Measurements from ENCODE around the gene F2. TPM values are rescaled to one million over a fixed set of nuclear protein-coding genes. Genes with fewer than 3 reads are reported as not detected.

The F2 gene
- total and polyA plus RNA-seq, 2 experiments from 2014 or later, result not detected

GRCh38 chr11:46694607-46695006 is 24.4 kb upstream of the F2 start:
- Histone ChIP-seq H3K9ac (no peak overlapping the region), H3K79me2 (ENCODE audit: insufficient read depth) (peaks cover 73% of the 10 kb centered on the region), H3K9me2 (ENCODE audit: insufficient read depth) (no peaks in the 10 kb centered on the region), H3K4me1 (ENCODE audit: insufficient read depth) (peaks cover 25% of the 10 kb centered on the region), H3K27ac (no peak overlapping the region), H4K20me1 (ENCODE audit: insufficient read depth) (no peaks in the 10 kb centered on the region), H2AFZ (no peak overlapping the region), H3F3A (ENCODE audit: insufficient read depth) (peaks cover 7% of the 10 kb centered on the region; the same call in 1 of the 2 replicates), H3K4me3 (no peak overlapping the region), H3K9me3 (ENCODE audit: low read depth) (no peaks in the 10 kb centered on the region), H3K36me3 (ENCODE audit: low read depth) (peaks cover 11% of the 10 kb centered on the region; the same call in 1 of the 2 replicates), H3K27me3 (replicated peaks; ENCODE audit: insufficient read depth) (no peaks in the 10 kb centered on the region), H3K4me2 (ENCODE audit: unreplicated experiment) (no peak overlapping the region)
- TF ChIP-seq EZH2phosphoT487 (IDR thresholded peaks at IDR 0.05; ENCODE audit: insufficient read depth, low read depth), result no peak
- no peak for TF ChIP-seq EZH2 (IDR thresholded peaks at IDR 0.05; ENCODE audit: insufficient read depth, poor library complexity, severe bottlenecking)
- in situ Hi-C loops (cut with MboI), result no loop called here
- 80 to 87% methylated on average over 7 of the region's 7 CpGs for WGBS, 2 experiments (ENCODE audit: low coverage in 1 of 2, low lambda C conversion rate in 2 of 2, missing lambda C conversion rate in 2 of 2)
- DNase-seq, result no peak

- Histone ChIP-seq H3F3A (ENCODE audit: insufficient read depth) (peaks cover 7% of the 10 kb centered on the region; the same call in 1 of the 2 replicates), H3K4me2 (ENCODE audit: unreplicated experiment) (no peak overlapping the region), H3K27ac (no peak overlapping the region), H4K20me1 (ENCODE audit: insufficient read depth) (no peaks in the 10 kb centered on the region), H3K4me3 (no peak overlapping the region), H3K4me1 (ENCODE audit: insufficient read depth) (peaks cover 27% of the 10 kb centered on the region), H3K36me3 (ENCODE audit: low read depth) (peaks cover 11% of the 10 kb centered on the region; the same call in 1 of the 2 replicates), H3K27me3 (replicated peaks; ENCODE audit: insufficient read depth) (no peaks in the 10 kb centered on the region), H3K79me2 (ENCODE audit: insufficient read depth) (peaks cover 81% of the 10 kb centered on the region), H3K9me2 (ENCODE audit: insufficient read depth) (no peaks in the 10 kb centered on the region), H3K9ac (0 out of 2 replicates have a peak overlapping the region, but pooled peaks have one; percentile 5), H3K9me3 (ENCODE audit: low read depth) (no peaks in the 10 kb centered on the region), H2AFZ (no peak overlapping the region)
- in situ Hi-C loops (cut with MboI), result no loop called here
- TF ChIP-seq EZH2phosphoT487 (IDR thresholded peaks at IDR 0.05; ENCODE audit: insufficient read depth, low read depth) (no peak), EZH2 (IDR thresholded peaks at IDR 0.05; ENCODE audit: insufficient read depth, poor library complexity, severe bottlenecking) (no peak)
- DNase-seq, result no peak
- WGBS, 2 experiments (ENCODE audit: low coverage in 1 of 2, low lambda C conversion rate in 2 of 2, missing lambda C conversion rate in 2 of 2), result 87% methylated on average over 12 of the region's 12 CpGs
These were observed 23.4 kb upstream of the F2 start for GRCh38 chr11:46695345-46696211.

GRCh38 chr11:46696212-46696558 is 22.8 kb upstream of the F2 start:
- no peak overlapping the region for H3K27ac ChIP-seq
- peaks cover 11% of the 10 kb centered on the region; the same call in 1 of the 2 replicates for H3K36me3 ChIP-seq (ENCODE audit: low read depth)
- H3K9me3 ChIP-seq (ENCODE audit: low read depth), result no peaks in the 10 kb centered on the region
- no peak overlapping the region for H3K4me2 ChIP-seq (ENCODE audit: unreplicated experiment)
- no peak for DNase-seq
- H3K4me1 ChIP-seq (ENCODE audit: insufficient read depth), result peaks cover 27% of the 10 kb centered on the region
- no peaks in the 10 kb centered on the region for H3K9me2 ChIP-seq (ENCODE audit: insufficient read depth)
- in situ Hi-C loops (cut with MboI), result no loop called here
- H4K20me1 ChIP-seq (ENCODE audit: insufficient read depth), result no peaks in the 10 kb centered on the region
- H3K9ac ChIP-seq, result no peak overlapping the region
- H2AFZ ChIP-seq, result no peak overlapping the region
- H3K4me3 ChIP-seq, result no peak overlapping the region
- peaks cover 81% of the 10 kb centered on the region for H3K79me2 ChIP-seq (ENCODE audit: insufficient read depth)
- TF ChIP-seq EZH2 (IDR thresholded peaks at IDR 0.05; ENCODE audit: insufficient read depth, poor library complexity, severe bottlenecking), result no peak
- no peak for TF ChIP-seq EZH2phosphoT487 (IDR thresholded peaks at IDR 0.05; ENCODE audit: insufficient read depth, low read depth)
- 76 to 78% methylated on average over 11 of the region's 11 CpGs for WGBS, 2 experiments (ENCODE audit: low coverage in 1 of 2, low lambda C conversion rate in 2 of 2, missing lambda C conversion rate in 2 of 2)
- H3K27me3 ChIP-seq (replicated peaks; ENCODE audit: insufficient read depth), result no peaks in the 10 kb centered on the region
- H3F3A ChIP-seq (ENCODE audit: insufficient read depth), result peaks cover 7% of the 10 kb centered on the region; the same call in 1 of the 2 replicates

GRCh38 chr11:46697303-46697702 is 21.7 kb upstream of the F2 start:
- Histone ChIP-seq H3K9me3 (ENCODE audit: low read depth) (no peaks in the 10 kb centered on the region), H3K79me2 (ENCODE audit: insufficient read depth) (peaks cover 90% of the 10 kb centered on the region), H3K4me3 (no peak overlapping the region), H3K27ac (peak overlapping the region; percentile 38), H3F3A (ENCODE audit: insufficient read depth) (peaks cover 7% of the 10 kb centered on the region; the same call in 1 of the 2 replicates), H4K20me1 (ENCODE audit: insufficient read depth) (no peaks in the 10 kb centered on the region), H3K4me2 (ENCODE audit: unreplicated experiment) (no peak overlapping the region), H3K9me2 (ENCODE audit: insufficient read depth) (no peaks in the 10 kb centered on the region), H3K27me3 (replicated peaks; ENCODE audit: insufficient read depth) (no peaks in the 10 kb centered on the region), H3K9ac (peak overlapping the region; percentile 50), H3K36me3 (ENCODE audit: low read depth) (peaks cover 7% of the 10 kb centered on the region; the same call in 1 of the 2 replicates), H3K4me1 (ENCODE audit: insufficient read depth) (peaks cover 33% of the 10 kb centered on the region), H2AFZ (no peak overlapping the region)
- TF ChIP-seq EZH2phosphoT487 (IDR thresholded peaks at IDR 0.05; ENCODE audit: insufficient read depth, low read depth) (no peak), EZH2 (IDR thresholded peaks at IDR 0.05; ENCODE audit: insufficient read depth, poor library complexity, severe bottlenecking) (no peak)
- DNase-seq, result peak; percentile 16
- WGBS, 2 experiments (ENCODE audit: low coverage in 1 of 2, low lambda C conversion rate in 2 of 2, missing lambda C conversion rate in 2 of 2), result 59 to 72% methylated on average over 3 of the region's 3 CpGs
- in situ Hi-C loops (cut with MboI), result no loop called here
